Kidney (tissue), 14 donors: ENCODE measurements around the gene STK17B. TPM values are rescaled to one million over a fixed set of nuclear protein-coding genes. Genes with fewer than 3 reads are reported as not detected.

Experiments
- DNase-seq, 5 donors: peaks; one replicate each; pipeline ENCODE4 v3.0.0-alpha.2; 2013 to 2020
- FAIRE-seq: peaks from 2 replicates; lab custom pipeline; 2012; peaks lifted over from hg19 to GRCh38; lab: Jason Lieb, UNC
- H3K27ac ChIP-seq, 2 donors: one replicate each; pipeline ENCODE4 v1.7.0; 2013; ENCODE audit warnings: low read depth in 2 of 2, low read length in 2 of 2, inconsistent platforms in 1 of 2
- H3K27me3 ChIP-seq: one replicate; pipeline ENCODE4 v1.7.1; 2013; ENCODE audit warnings: low read length, inconsistent platforms; ENCODE audit not compliant: control insufficient read depth, insufficient read depth
- H3K36me3 ChIP-seq, 3 donors: one replicate each; pipeline versions ENCODE4 v1.7.0 to v1.7.1; 2013; ENCODE audit warnings: low read length in 3 of 3, control low read depth in 1 of 3, inconsistent platforms in 1 of 3; ENCODE audit not compliant: insufficient read depth in 3 of 3, control insufficient read depth in 2 of 3
- H3K4me1 ChIP-seq, 3 donors: one replicate each; pipeline versions ENCODE4 v1.7.0 to v1.7.1; 2013; ENCODE audit warnings: low read length in 3 of 3, inconsistent platforms in 1 of 3, low read depth in 1 of 3; ENCODE audit not compliant: control insufficient read depth in 2 of 3, insufficient read depth in 2 of 3
- H3K4me3 ChIP-seq, 3 donors: one replicate each; pipeline versions ENCODE4 v1.7.0 to v1.8.1; 2013; ENCODE audit warnings: low read length in 3 of 3, control low read depth in 1 of 3, inconsistent platforms in 1 of 3
- H3K9ac ChIP-seq, 3 donors: one replicate each; pipeline versions ENCODE4 v1.7.0 to v1.7.1; 2013; ENCODE audit warnings: low read length in 3 of 3, control low read depth in 1 of 3, inconsistent platforms in 1 of 3
- H3K9me3 ChIP-seq, 3 donors: one replicate each; pipeline versions ENCODE4 v1.7.0 to v1.7.1; 2013; ENCODE audit warnings: low read length in 3 of 3, control low read depth in 1 of 3, inconsistent platforms in 1 of 3; ENCODE audit not compliant: control insufficient read depth in 2 of 3, insufficient read depth in 1 of 3
- CTCF ChIP-seq: IDR thresholded peaks from 3 replicates; pipeline ENCODE4 v1.5.1; 2012; ENCODE audit warnings: mild to moderate bottlenecking, moderate library complexity, borderline replicate concordance; ENCODE audit not compliant: insufficient read depth; ENCODE audit errors: extremely low read depth
- intact Hi-C: fragments of 100-400 bp; cut with DNase I; formaldehyde crosslinking; loops from one replicate; pipeline ENCODE4 v1.11.1; 2022
- polyA plus RNA-seq: library from polyadenylated mRNA; stranded (reverse); fragments of 350-450 nt; fragmentation: Illumina TruSeq; extraction: RNeasy Lipid Tissue Mini Kit (QIAGEN cat#74804); gene quantifications from one replicate; pipeline ENCODE4 v1.2.3, GENCODE V29; 2014; ENCODE audit warnings: low read depth, low replicate concordance; ENCODE audit not compliant: insufficient read depth
- total RNA-seq: library from RNA; stranded (reverse); fragmentation: NEBNext Ultra II Directional; extraction: Animal tissue kit (Norgen Biotek cat#: 25700); gene quantifications from one replicate; pipeline ENCODE4 v1.2.1, GENCODE V29; 2021
- donor health status: control.
- donor health status: control.
- donor health status: control.
- donor health status: control.
- donor health status: control.
- donor health status: DM: yes; HTN: yes; CAD: no.
- donor health status: Normal renal cell carcinoma (clear cell type).

Gene STK17B
- total and polyA plus RNA-seq, 2 donors from 2014 or later: 3.4 to 41.0 TPM

GRCh38 chr2:196165016-196165415 lies 6.4 kb downstream of the STK17B start:
- no peak for FAIRE-seq

GRCh38 chr2:196163285-196163684 lies 8.1 kb downstream of the STK17B start:
- DNase-seq: no peak
- H3K9me3 ChIP-seq: no peaks in the 10 kb centered on the region
- no peaks in the 10 kb centered on the region for H3K4me1 ChIP-seq
- no peak overlapping the region for H3K4me3 ChIP-seq
- intact Hi-C loops: no loop called here
- FAIRE-seq: no peak
- H3K9ac ChIP-seq: no peak overlapping the region
- no peak overlapping the region for H3K27ac ChIP-seq
- no peaks in the 10 kb centered on the region for H3K36me3 ChIP-seq
- TF ChIP-seq CTCF: no peak
- no peaks in the 10 kb centered on the region for H3K27me3 ChIP-seq

More at GRCh38 chr2:196165016-196165415, 6.4 kb downstream of the STK17B start:
- DNase-seq: no peak
- intact Hi-C loops: no loop called here
- Histone ChIP-seq H3K27ac (no peak overlapping the region), H3K36me3 (no peaks in the 10 kb centered on the region), H3K9ac (no peak overlapping the region), H3K4me1 (no peaks in the 10 kb centered on the region), H3K9me3 (no peaks in the 10 kb centered on the region), H3K27me3 (no peaks in the 10 kb centered on the region), H3K4me3 (no peak overlapping the region)
- no peak for TF ChIP-seq CTCF

- no peaks in the 10 kb centered on the region for H3K9me3 ChIP-seq
- no peaks in the 10 kb centered on the region for H3K36me3 ChIP-seq
- TF ChIP-seq CTCF: no peak
- no peak overlapping the region for H3K9ac ChIP-seq
- H3K27me3 ChIP-seq: no peaks in the 10 kb centered on the region
- no peaks in the 10 kb centered on the region for H3K4me1 ChIP-seq
- intact Hi-C loops: no loop called here
- H3K27ac ChIP-seq: no peak overlapping the region
- no peak for DNase-seq
- no peak overlapping the region for H3K4me3 ChIP-seq
- FAIRE-seq: no peak
Observed at GRCh38 chr2:196162586-196163175, 8.7 kb downstream of the STK17B start.

GRCh38 chr2:196160946-196161345 lies 10.4 kb downstream of the STK17B start:
- Histone ChIP-seq H3K4me3 (no peak overlapping the region), H3K4me1 (no peaks in the 10 kb centered on the region), H3K27me3 (no peaks in the 10 kb centered on the region), H3K36me3 (no peaks in the 10 kb centered on the region), H3K27ac (no peak overlapping the region), H3K9ac (no peak overlapping the region), H3K9me3 (no peaks in the 10 kb centered on the region)
- intact Hi-C loops: no loop called here
- FAIRE-seq (no peak), DNase-seq (no peak)
- no peak for TF ChIP-seq CTCF
